HL-60 (cell line): ENCODE measurements around the gene PLXDC2.

ENCODE experiments used
- DNase-seq, 2 experiments: peaks; one replicate each; pipeline ENCODE4 v3.0.0-alpha.2; 2010 to 2020; ENCODE audit warnings: low read depth in 1 of 2, low spot score in 1 of 2
- H3K27ac ChIP-seq: fragments of 250-450 bp; sonication (Bioruptor Pico); replicated peaks from 2 replicates; pipeline ENCODE4 v1.5.1; 2020; ENCODE audit warnings: mild to moderate bottlenecking, moderate library complexity
- H3K27me3 ChIP-seq: fragments of 250-450 bp; sonication (Bioruptor Pico); 2 replicates; pipeline ENCODE4 v1.5.1; 2021; ENCODE audit warnings: mild to moderate bottlenecking, moderate library complexity; ENCODE audit not compliant: insufficient read depth, poor library complexity, severe bottlenecking
- H3K4me3 ChIP-seq: replicated peaks from 2 replicates; pipeline ENCODE4 v1.5.1; 2011; ENCODE audit warnings: mild to moderate bottlenecking, control low read depth, low read length; ENCODE audit not compliant: insufficient read depth
- CTCF ChIP-seq: IDR thresholded peaks from one replicate; pipeline ENCODE4 v1.5.1; 2011; ENCODE audit warnings: low read length, control low read depth, inconsistent platforms; ENCODE audit not compliant: insufficient read depth
- GABPA ChIP-seq: IDR thresholded peaks from 2 replicates; pipeline ENCODE4 v1.6.1; 2012; ENCODE audit warnings: low read depth
- POLR2AphosphoS5 ChIP-seq: IDR thresholded peaks from 2 replicates; pipeline ENCODE4 v1.6.1; 2012; ENCODE audit warnings: low read depth
- SPI1 ChIP-seq: IDR thresholded peaks from 2 replicates; pipeline ENCODE4 v1.6.1; 2012; ENCODE audit warnings: low read depth, mild to moderate bottlenecking, borderline replicate concordance
- TF ChIP-seq, protein P1 (sequence below): IDR thresholded peaks from 2 replicates; pipeline ENCODE4 v1.6.1; 2012; ENCODE audit warnings: low read depth; ENCODE audit not compliant: insufficient replicate concordance

The PLXDC2 gene

DNA sequence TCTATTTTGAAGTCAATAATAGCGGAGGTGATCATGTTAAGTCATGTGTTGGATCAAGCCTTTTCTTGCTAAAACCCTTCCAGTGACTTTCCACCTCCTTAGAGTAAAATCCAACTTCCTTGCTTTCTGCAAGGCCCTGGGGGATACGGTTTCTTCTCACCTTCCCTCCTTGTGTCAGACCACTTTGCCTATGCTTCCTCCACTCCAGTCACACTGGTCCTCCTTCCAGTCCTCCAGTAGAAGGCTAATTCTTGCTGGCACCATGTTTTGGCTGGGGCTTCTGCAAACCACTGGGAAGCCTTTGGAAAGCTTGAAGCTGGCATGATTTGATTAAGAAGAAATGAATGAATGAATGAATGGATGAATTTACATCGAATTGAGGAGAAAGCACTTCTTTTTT, 169.5 kb downstream of the PLXDC2 start:
- H3K27ac ChIP-seq = no peak overlapping the region
- DNase-seq = no peak
- no peaks in the 10 kb centered on the region for H3K27me3 ChIP-seq
- TF ChIP-seq GABPA (no peak), POLR2AphosphoS5 (no peak), CTCF (no peak), SPI1 (no peak)
- TF ChIP-seq, protein P1, sequence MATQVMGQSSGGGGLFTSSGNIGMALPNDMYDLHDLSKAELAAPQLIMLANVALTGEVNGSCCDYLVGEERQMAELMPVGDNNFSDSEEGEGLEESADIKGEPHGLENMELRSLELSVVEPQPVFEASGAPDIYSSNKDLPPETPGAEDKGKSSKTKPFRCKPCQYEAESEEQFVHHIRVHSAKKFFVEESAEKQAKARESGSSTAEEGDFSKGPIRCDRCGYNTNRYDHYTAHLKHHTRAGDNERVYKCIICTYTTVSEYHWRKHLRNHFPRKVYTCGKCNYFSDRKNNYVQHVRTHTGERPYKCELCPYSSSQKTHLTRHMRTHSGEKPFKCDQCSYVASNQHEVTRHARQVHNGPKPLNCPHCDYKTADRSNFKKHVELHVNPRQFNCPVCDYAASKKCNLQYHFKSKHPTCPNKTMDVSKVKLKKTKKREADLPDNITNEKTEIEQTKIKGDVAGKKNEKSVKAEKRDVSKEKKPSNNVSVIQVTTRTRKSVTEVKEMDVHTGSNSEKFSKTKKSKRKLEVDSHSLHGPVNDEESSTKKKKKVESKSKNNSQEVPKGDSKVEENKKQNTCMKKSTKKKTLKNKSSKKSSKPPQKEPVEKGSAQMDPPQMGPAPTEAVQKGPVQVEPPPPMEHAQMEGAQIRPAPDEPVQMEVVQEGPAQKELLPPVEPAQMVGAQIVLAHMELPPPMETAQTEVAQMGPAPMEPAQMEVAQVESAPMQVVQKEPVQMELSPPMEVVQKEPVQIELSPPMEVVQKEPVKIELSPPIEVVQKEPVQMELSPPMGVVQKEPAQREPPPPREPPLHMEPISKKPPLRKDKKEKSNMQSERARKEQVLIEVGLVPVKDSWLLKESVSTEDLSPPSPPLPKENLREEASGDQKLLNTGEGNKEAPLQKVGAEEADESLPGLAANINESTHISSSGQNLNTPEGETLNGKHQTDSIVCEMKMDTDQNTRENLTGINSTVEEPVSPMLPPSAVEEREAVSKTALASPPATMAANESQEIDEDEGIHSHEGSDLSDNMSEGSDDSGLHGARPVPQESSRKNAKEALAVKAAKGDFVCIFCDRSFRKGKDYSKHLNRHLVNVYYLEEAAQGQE = no peak
- no peak overlapping the region for H3K4me3 ChIP-seq

DNA sequence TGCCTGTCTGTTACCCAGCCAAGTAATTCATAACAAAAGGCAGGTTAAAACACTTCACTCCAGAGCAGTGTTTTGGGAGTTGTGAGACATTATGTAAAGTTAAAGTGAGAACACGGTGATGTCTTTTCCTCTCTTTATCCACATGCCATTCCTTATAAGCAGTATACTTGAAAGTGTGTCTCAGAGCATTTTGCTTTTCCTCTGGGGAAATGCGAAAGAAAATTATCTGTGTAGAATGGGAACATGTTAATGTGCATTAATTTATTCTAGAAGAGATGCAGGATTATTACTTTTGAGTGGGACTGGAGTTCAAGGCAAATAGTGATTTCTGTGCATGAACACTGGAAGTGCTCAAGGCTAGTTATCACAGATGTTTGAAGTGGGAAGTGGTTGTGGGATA, 170.4 kb downstream of the PLXDC2 start:
- TF ChIP-seq CTCF = no peak
- TF ChIP-seq POLR2AphosphoS5 = no peak
- TF ChIP-seq, protein P1 = no peak
- no peak for TF ChIP-seq GABPA
- TF ChIP-seq SPI1 = no peak
- no peak overlapping the region for H3K4me3 ChIP-seq
- DNase-seq = no peak
- no peak overlapping the region for H3K27ac ChIP-seq
- H3K27me3 ChIP-seq = no peaks in the 10 kb centered on the region

DNA sequence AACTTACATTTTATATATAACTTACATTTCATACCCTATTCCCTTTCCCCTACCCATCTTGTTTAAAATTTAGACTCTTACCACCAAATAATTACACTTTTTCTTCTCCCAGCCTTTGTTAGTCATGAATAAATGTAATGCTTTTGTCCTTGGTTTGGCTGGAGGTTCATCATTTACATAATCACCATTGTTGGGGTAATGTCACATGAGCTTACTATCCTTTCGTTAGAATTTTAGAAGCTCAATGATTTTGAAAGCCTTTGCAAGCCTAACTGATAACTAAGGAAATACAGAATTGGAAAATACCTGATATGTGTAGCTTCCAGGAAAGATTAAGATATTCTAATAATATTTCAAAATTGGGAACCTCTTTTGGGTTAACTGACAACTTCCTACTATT, 171.7 kb downstream of the PLXDC2 start:
- TF ChIP-seq CTCF (no peak), SPI1 (no peak), GABPA (no peak), POLR2AphosphoS5 (no peak)
- TF ChIP-seq, protein P1 = no peak
- H3K27me3 ChIP-seq = no peaks in the 10 kb centered on the region
- H3K27ac ChIP-seq = no peak overlapping the region
- H3K4me3 ChIP-seq = no peak overlapping the region
- no peak for DNase-seq
